ENCODE data around the gene IGSF22.

GRCh38 chr11:18726040-18726439, at the start of gene IGSF22:
- TF ChIP-seq, protein P1, sequence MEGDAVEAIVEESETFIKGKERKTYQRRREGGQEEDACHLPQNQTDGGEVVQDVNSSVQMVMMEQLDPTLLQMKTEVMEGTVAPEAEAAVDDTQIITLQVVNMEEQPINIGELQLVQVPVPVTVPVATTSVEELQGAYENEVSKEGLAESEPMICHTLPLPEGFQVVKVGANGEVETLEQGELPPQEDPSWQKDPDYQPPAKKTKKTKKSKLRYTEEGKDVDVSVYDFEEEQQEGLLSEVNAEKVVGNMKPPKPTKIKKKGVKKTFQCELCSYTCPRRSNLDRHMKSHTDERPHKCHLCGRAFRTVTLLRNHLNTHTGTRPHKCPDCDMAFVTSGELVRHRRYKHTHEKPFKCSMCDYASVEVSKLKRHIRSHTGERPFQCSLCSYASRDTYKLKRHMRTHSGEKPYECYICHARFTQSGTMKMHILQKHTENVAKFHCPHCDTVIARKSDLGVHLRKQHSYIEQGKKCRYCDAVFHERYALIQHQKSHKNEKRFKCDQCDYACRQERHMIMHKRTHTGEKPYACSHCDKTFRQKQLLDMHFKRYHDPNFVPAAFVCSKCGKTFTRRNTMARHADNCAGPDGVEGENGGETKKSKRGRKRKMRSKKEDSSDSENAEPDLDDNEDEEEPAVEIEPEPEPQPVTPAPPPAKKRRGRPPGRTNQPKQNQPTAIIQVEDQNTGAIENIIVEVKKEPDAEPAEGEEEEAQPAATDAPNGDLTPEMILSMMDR (IDR thresholded peaks at IDR 0.05) = no peak
- no peak for TF ChIP-seq POLR2AphosphoS5 (IDR thresholded peaks at IDR 0.05)
- TF ChIP-seq EP300 (IDR thresholded peaks at IDR 0.05) = no peak
- TF ChIP-seq POLR2A (IDR thresholded peaks at IDR 0.05) = no peak

Data from gastroesophageal sphincter (tissue), 3 donors.